HG03066 (cell line): ENCODE results near the gene UXS1.
"Not testable (repeated sequence)": the region's sequence is repeated elsewhere in the genome, so short reads cannot be mapped to it uniquely, and the experiment has no call there.

Experiments
- ATAC-seq: cut with Tn5 transposase; IDR thresholded peaks from one replicate; pipeline ENCODE4 v1.9.1; 2021; ENCODE audit warnings: low read depth; ENCODE audit not compliant: unreplicated experiment

UXS1 gene

GRCh38 chr2:106137731-106138521 is 56.2 kb downstream of the UXS1 start:
- no peak for ATAC-seq

- ATAC-seq, result not testable (repeated sequence)
Measured at GRCh38 chr2:106131192-106131591, 62.9 kb downstream of the UXS1 start.

- no peak for ATAC-seq
Measured at GRCh38 chr2:106130251-106130998, 63.7 kb downstream of the UXS1 start.

GRCh38 chr2:106129592-106129991 is 64.5 kb downstream of the UXS1 start:
- no peak for ATAC-seq

GRCh38 chr2:106129150-106129549 is 65.0 kb downstream of the UXS1 start:
- ATAC-seq, result no peak

- ATAC-seq, result no peak
Measured at GRCh38 chr2:106127776-106128268, 66.3 kb downstream of the UXS1 start.

- no peak for ATAC-seq
Measured at GRCh38 chr2:106127282-106127771, 66.8 kb downstream of the UXS1 start.

- no peak for ATAC-seq
Measured at GRCh38 chr2:106126705-106127281, 67.3 kb downstream of the UXS1 start.

GRCh38 chr2:106126295-106126694 is 67.8 kb downstream of the UXS1 start:
- no peak for ATAC-seq

- ATAC-seq, result no peak
Measured at GRCh38 chr2:106124905-106125549, 69.1 kb downstream of the UXS1 start.

- no peak for ATAC-seq
Measured at GRCh38 chr2:106124106-106124756, 69.9 kb downstream of the UXS1 start.

GRCh38 chr2:106122157-106122556 is 71.9 kb downstream of the UXS1 start:
- ATAC-seq, result no peak

GRCh38 chr2:106120432-106120831 is 73.7 kb downstream of the UXS1 start:
- ATAC-seq, result no peak

- ATAC-seq, result no peak
Measured at GRCh38 chr2:106119074-106119473, 75.0 kb downstream of the UXS1 start.

GRCh38 chr2:106117882-106118684 is 76.0 kb downstream of the UXS1 start:
- ATAC-seq, result no peak

- ATAC-seq, result no peak
Measured at GRCh38 chr2:106117347-106117746, 76.8 kb downstream of the UXS1 start.

GRCh38 chr2:106116248-106116647 is 77.9 kb downstream of the UXS1 start:
- ATAC-seq, result no peak

- no peak for ATAC-seq
Measured at GRCh38 chr2:106115665-106116064, 78.4 kb downstream of the UXS1 start.

GRCh38 chr2:106115250-106115649 is 78.9 kb downstream of the UXS1 start:
- no peak for ATAC-seq
